Measurements from ENCODE around the gene PIK3CB.
A peak's percentile ranks its signal among the peaks of the same experiment; 100 is the strongest.
"Not testable (repeated sequence)": the region's sequence is repeated elsewhere in the genome, so short reads cannot be mapped to it uniquely, and the experiment has no call there.

The PIK3CB gene

DNA sequence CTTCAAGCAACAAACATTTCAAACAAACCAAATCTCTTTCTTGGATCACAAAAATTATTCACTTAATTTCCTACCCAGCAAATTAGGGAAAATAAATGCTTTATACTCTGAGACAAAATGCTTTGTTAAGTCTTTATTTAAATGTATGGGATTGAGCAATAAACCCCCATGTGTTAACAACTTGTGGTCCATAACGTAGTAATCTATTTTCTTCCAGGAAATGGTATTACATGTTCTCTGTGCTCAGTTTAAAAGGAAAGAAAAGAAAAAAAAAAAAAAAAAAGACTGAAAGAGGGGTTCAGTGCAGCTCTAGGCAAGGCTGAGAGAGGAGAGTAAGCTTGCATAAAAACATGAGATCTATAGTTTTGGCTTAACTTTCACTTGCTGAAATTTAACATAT, 102.3 kb downstream of the PIK3CB start:
- no peak overlapping the region for H3K27ac ChIP-seq
- no peak for TF ChIP-seq ZFX (IDR thresholded peaks at IDR 0.05; ENCODE audit: borderline replicate concordance)
- TF ChIP-seq, protein P1, sequence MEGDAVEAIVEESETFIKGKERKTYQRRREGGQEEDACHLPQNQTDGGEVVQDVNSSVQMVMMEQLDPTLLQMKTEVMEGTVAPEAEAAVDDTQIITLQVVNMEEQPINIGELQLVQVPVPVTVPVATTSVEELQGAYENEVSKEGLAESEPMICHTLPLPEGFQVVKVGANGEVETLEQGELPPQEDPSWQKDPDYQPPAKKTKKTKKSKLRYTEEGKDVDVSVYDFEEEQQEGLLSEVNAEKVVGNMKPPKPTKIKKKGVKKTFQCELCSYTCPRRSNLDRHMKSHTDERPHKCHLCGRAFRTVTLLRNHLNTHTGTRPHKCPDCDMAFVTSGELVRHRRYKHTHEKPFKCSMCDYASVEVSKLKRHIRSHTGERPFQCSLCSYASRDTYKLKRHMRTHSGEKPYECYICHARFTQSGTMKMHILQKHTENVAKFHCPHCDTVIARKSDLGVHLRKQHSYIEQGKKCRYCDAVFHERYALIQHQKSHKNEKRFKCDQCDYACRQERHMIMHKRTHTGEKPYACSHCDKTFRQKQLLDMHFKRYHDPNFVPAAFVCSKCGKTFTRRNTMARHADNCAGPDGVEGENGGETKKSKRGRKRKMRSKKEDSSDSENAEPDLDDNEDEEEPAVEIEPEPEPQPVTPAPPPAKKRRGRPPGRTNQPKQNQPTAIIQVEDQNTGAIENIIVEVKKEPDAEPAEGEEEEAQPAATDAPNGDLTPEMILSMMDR (IDR thresholded peaks at IDR 0.05) = no peak

DNA sequence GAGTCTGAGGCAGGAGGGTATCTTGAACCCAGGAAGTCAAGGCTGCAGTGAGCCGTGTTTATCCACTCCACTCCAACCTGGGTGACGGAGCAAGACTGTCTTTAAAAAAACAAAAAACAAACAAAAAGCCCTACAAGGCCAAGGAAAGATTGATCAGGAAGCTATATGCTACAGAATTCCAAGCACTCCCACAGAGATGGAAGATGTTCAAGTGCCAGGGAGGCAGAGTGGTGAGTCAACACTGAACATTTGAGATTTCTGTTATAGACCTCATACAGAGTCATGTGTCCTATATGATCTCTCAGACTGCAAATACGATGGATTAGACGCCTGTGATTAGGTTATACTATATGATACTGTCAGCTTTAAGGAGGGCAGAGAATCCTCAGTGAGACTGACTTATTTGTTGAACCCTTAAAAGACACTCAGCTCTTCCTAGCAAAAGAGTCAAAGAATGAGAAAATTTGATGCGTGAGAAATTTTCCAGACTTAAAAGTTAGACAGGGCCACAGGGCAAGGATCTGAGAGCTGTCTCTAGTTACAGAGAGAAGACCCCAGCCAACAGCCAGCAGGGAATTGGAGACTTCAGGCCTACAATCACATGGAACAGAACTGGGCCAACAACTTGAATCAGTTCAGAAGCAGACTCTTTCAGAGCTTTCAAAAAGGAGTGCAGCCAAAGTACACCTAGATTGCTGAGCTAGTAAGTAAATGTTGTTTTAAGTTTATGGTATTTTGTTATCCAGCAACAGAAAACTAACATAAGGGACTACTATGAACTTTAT, 107.6 kb downstream of the PIK3CB start:
- TF ChIP-seq ZFX (IDR thresholded peaks at IDR 0.05; ENCODE audit: borderline replicate concordance) = no peak
- TF ChIP-seq, protein P1 (IDR thresholded peaks at IDR 0.05) = no peak
- H3K27ac ChIP-seq = no peak overlapping the region

DNA sequence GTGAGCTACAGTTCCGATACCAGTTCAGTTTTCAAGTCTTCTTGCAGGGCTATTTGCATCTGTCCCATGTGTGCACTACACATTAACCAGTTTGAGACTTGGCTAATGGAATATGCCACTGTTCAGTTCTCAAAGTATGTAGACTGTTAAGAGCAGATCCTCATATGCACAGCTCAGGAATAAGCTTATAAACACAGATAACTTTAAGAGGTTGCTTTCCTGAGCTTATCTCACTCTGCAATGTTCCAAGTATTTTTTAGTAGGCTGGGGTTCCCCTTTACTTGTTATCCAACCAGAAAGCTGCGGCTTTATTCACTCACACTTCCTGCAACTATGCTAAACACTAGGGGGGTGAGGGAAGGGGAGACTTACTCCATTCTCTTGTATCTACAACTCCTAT, 108.7 kb downstream of the PIK3CB start:
- not testable (repeated sequence) for H3K27ac ChIP-seq

DNA sequence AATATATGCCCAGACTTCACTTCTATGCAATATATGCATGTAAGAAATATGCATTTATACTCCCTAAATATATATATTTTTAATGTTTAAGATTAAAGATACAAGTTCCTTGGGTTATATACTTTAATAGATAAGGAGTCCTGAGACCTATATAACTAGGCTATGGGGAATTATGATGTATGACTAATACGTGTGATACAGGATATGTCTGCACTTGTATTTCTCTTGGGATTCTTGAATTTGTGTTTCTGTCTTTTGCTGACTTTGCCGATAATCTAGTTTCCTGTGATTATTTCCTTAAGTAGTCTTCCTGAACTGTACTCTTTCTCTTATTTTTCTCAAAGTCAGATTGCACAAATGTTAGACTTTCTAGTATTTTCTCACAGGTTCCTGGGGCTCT, 109.6 kb downstream of the PIK3CB start:
- TF ChIP-seq ZFX (IDR thresholded peaks at IDR 0.05; ENCODE audit: borderline replicate concordance) = no peak
- TF ChIP-seq, protein P1 (IDR thresholded peaks at IDR 0.05) = no peak
- no peak overlapping the region for H3K27ac ChIP-seq

DNA sequence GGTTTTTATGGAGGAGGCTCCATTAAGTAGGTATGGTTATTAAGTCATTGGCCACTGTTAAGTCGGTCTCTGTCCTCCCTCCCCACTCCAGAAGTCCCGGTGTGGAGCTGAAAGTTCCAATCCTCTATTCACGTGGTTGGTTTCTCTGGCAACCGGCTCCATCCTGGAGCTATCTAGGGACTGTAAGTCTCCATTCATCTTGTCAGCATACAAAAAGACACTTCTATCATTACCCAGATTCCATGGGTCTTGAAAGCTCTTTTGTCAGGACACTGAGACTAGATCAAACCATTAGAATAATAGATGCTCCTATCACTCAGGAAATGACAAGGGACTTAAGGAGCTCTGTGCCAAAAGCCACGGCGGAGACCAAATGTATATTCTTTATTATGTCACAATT, 110.3 kb downstream of the PIK3CB start:
- TF ChIP-seq ZFX (IDR thresholded peaks at IDR 0.05; ENCODE audit: borderline replicate concordance) = no peak
- TF ChIP-seq, protein P1 (IDR thresholded peaks at IDR 0.05) = no peak
- H3K27ac ChIP-seq = no peak overlapping the region

DNA sequence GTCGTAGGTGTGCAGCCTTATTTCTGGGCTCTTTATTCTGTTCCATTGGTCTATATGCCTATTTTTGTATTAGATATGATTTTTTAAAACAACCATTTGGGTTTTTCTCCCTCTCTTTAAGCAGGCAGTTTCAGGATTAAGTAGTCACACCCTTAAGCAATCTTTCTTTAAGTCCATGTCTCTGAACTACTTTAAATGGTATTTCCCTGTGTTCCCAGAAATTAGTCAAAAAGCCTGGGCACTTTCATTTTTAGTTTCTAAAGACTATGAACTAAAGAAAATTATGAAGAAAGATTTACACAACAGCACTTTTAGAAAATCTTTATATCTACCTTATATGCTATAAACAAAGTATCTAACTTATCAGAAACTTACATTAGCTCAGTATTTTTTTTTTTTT, 115.9 kb downstream of the PIK3CB start:
- no peak for TF ChIP-seq ZFX (IDR thresholded peaks at IDR 0.05; ENCODE audit: borderline replicate concordance)
- TF ChIP-seq, protein P1 (IDR thresholded peaks at IDR 0.05) = no peak
- H3K27ac ChIP-seq = peak overlapping the region; percentile 28

DNA sequence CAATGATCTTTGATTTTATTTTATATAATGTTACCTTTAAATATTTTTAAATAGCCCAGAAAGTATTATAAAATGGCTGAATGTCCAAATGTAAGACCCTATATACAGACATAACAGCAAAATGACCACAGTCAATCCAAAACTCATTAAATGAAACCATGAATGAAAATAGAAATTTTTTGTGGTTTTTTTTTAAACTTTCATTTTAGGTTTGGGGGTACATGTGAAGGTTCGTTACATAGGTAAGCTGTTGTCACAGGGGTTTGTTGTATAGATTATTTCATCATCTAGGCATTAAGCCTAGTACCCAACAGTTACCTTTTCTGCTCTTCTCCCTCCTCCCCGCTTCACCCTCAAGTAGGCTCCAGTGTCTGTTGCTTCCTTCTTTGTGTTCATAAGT, 117.4 kb downstream of the PIK3CB start:
- no peak for TF ChIP-seq ZFX (IDR thresholded peaks at IDR 0.05; ENCODE audit: borderline replicate concordance)
- TF ChIP-seq, protein P1 (IDR thresholded peaks at IDR 0.05) = no peak
- no peak overlapping the region for H3K27ac ChIP-seq

DNA sequence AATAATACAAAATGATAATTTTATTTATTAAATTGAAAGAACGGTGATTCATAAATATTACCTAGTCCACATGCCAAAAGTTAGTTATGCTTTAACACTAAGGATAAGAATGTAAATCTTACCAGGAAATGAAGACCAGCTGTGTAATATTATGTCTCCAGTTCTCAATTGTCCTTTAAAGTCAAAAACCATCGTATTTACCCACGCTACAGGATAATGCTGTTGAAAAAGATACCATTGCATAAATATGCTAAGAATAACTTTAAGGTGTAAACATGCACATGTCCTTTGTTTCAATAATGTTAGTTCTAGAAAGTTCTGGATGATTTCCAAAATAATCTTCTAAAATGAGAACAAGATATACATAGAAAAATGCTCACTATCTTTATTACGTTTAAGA, 122.6 kb downstream of the PIK3CB start:
- no peak overlapping the region for H3K27ac ChIP-seq
- TF ChIP-seq, protein P1 (IDR thresholded peaks at IDR 0.05) = no peak
- TF ChIP-seq ZFX (IDR thresholded peaks at IDR 0.05; ENCODE audit: borderline replicate concordance) = no peak

Measured in 22Rv1 (cell line).